ENCODE measurements around the gene SLAMF1. TPM values are rescaled to one million over a fixed set of nuclear protein-coding genes. Genes with fewer than 3 reads are reported as not detected.
A peak's percentile ranks its signal among the peaks of the same experiment; 100 is the strongest.

SLAMF1 gene
- total RNA-seq, 5 donors from 2014 or later (not counting 1 experiment from before 2014, with no cell fraction given): 19.4 to 38.7 (median 30.7) TPM

- Histone ChIP-seq H3K4me3 (ENCODE audit: control insufficient read depth in 1 of 2, extremely low read depth in 1 of 2, low read length in 1 of 2) (no peak overlapping the region), H3K4me1 (ENCODE audit: control insufficient read depth in 1 of 2, extremely low read depth in 1 of 2, insufficient read depth in 2 of 2, low read length in 2 of 2) (peaks cover 6 to 26% of the 10 kb centered on the region in 2 experiments), H3K36me3 (ENCODE audit: control insufficient read depth in 2 of 2, extremely low read depth in 1 of 2, insufficient read depth in 1 of 2, low read length in 1 of 2) (peaks cover 0 to 48% of the 10 kb centered on the region in 2 donors), H3K27ac (ENCODE audit: low read length) (no peak overlapping the region), H3K27me3 (replicated peaks in 1 of 2; ENCODE audit: control insufficient read depth in 2 of 2, extremely low read depth in 1 of 2, insufficient read depth in 2 of 2, low read length in 1 of 2) (no peaks in the 10 kb centered on the region), H3K9me3 (peaks cover 4% of the 10 kb centered on the region)
- Mint-ChIP-seq H3K27me3 (no peaks in the 10 kb centered on the region), H3K9me3 (peaks cover 4 to 8% (median 7%) of the 10 kb centered on the region in 3 donors), H3K4me1 (peaks cover 29 to 58% (median 48%) of the 10 kb centered on the region in 3 donors), H3K27ac (peak overlapping the region; percentile 83 to 88), H3K4me3 (no peak overlapping the region), H3K36me3 (peaks cover 46% of the 10 kb centered on the region)
- ATAC-seq (replicated peaks in 1 of 4) (no peak), DNase-seq (no peak)
- POLR2A ChIA-PET: no interaction called here
- CTCF ChIA-PET: interaction anchor here (0.5 to 2.2 kb wide), 15 partner anchors 10 to 419 kb away, joined by 3 to 9 read pairs (median 3); partner anchors contain the start of gene CASQ1 (in 1 of the 2)
Observed at GRCh38 chr1:160608941-160609340, 37.9 kb downstream of the SLAMF1 start.

- DNase-seq (no peak), ATAC-seq (replicated peaks in 1 of 4) (no peak)
- peaks cover 4% of the 10 kb centered on the region for H3K9me3 ChIP-seq
- peak overlapping the region; percentile 83 to 88 for H3K27ac Mint-ChIP-seq
- no peak overlapping the region for H3K4me3 ChIP-seq (ENCODE audit: control insufficient read depth in 1 of 2, extremely low read depth in 1 of 2, low read length in 1 of 2)
- 60% methylated on average over 1 of the region's 2 CpGs for WGBS (ENCODE audit: insufficient coverage)
- H3K27me3 Mint-ChIP-seq: no peaks in the 10 kb centered on the region
- H3K36me3 ChIP-seq (ENCODE audit: control insufficient read depth in 2 of 2, extremely low read depth in 1 of 2, insufficient read depth in 1 of 2, low read length in 1 of 2): peaks cover 0 to 48% of the 10 kb centered on the region in 2 donors
- no peak overlapping the region for H3K4me3 Mint-ChIP-seq
- POLR2A ChIA-PET: interaction anchor here in 1 of 2 donors (0.6 kb wide), 1 partner anchor 265 kb away, joined by 4 read pairs; no protein-coding TSS in a partner anchor
- peaks cover 6 to 26% of the 10 kb centered on the region in 2 experiments for H3K4me1 ChIP-seq (ENCODE audit: control insufficient read depth in 1 of 2, extremely low read depth in 1 of 2, insufficient read depth in 2 of 2, low read length in 2 of 2)
- no peaks in the 10 kb centered on the region for H3K27me3 ChIP-seq (replicated peaks in 1 of 2; ENCODE audit: control insufficient read depth in 2 of 2, extremely low read depth in 1 of 2, insufficient read depth in 2 of 2, low read length in 1 of 2)
- peaks cover 4 to 12% (median 9%) of the 10 kb centered on the region in 3 donors for H3K9me3 Mint-ChIP-seq
- H3K27ac ChIP-seq (ENCODE audit: low read length): no peak overlapping the region
- peaks cover 25 to 55% (median 48%) of the 10 kb centered on the region in 3 donors for H3K4me1 Mint-ChIP-seq
- peaks cover 48% of the 10 kb centered on the region for H3K36me3 Mint-ChIP-seq
- CTCF ChIA-PET: interaction anchor here (0.6 to 2.2 kb wide), 12 partner anchors 10 to 418 kb away, joined by 3 to 9 read pairs (median 3); partner anchors contain the start of gene CASQ1 (in 1 of the 2)
Observed at GRCh38 chr1:160608514-160608913, 38.3 kb downstream of the SLAMF1 start.

GRCh38 chr1:160608057-160608456 is 38.8 kb downstream of the SLAMF1 start:
- H3K36me3 ChIP-seq (ENCODE audit: control insufficient read depth in 2 of 2, extremely low read depth in 1 of 2, insufficient read depth in 1 of 2, low read length in 1 of 2): peaks cover 0 to 48% of the 10 kb centered on the region in 2 donors
- H3K27ac ChIP-seq (ENCODE audit: low read length): peak overlapping the region; percentile 28
- ChIA-PET CTCF (interaction anchor here (0.9 to 2.2 kb wide), 8 partner anchors 10 to 68 kb away, joined by 3 to 9 read pairs (median 3); no protein-coding TSS in a partner anchor), POLR2A (interaction anchor here in 1 of 2 donors (0.6 kb wide), 1 partner anchor 264 kb away, joined by 4 read pairs; no protein-coding TSS in a partner anchor)
- no peak for ATAC-seq (replicated peaks in 1 of 4)
- no peak for DNase-seq
- Mint-ChIP-seq H3K36me3 (peaks cover 48% of the 10 kb centered on the region), H3K4me3 (no peak overlapping the region), H3K27me3 (no peaks in the 10 kb centered on the region), H3K9me3 (peaks cover 4 to 17% (median 11%) of the 10 kb centered on the region in 3 donors), H3K4me1 (peaks cover 25 to 52% (median 48%) of the 10 kb centered on the region in 3 donors), H3K27ac (peak overlapping the region; percentile 88 to 90)
- WGBS (ENCODE audit: insufficient coverage): 62% methylated on average over 3 of the region's 6 CpGs
- peaks cover 6 to 26% of the 10 kb centered on the region in 2 experiments for H3K4me1 ChIP-seq (ENCODE audit: control insufficient read depth in 1 of 2, extremely low read depth in 1 of 2, insufficient read depth in 2 of 2, low read length in 2 of 2)
- H3K4me3 ChIP-seq (ENCODE audit: control insufficient read depth in 1 of 2, extremely low read depth in 1 of 2, low read length in 1 of 2): no peak overlapping the region
- peaks cover 4% of the 10 kb centered on the region for H3K9me3 ChIP-seq
- no peaks in the 10 kb centered on the region for H3K27me3 ChIP-seq (replicated peaks in 1 of 2; ENCODE audit: control insufficient read depth in 2 of 2, extremely low read depth in 1 of 2, insufficient read depth in 2 of 2, low read length in 1 of 2)

- Histone ChIP-seq H3K27me3 (replicated peaks in 1 of 2; ENCODE audit: control insufficient read depth in 2 of 2, extremely low read depth in 1 of 2, insufficient read depth in 2 of 2, low read length in 1 of 2) (no peaks in the 10 kb centered on the region), H3K9me3 (peaks cover 4% of the 10 kb centered on the region), H3K27ac (ENCODE audit: low read length) (peak overlapping the region; percentile 28), H3K4me3 (ENCODE audit: control insufficient read depth in 1 of 2, extremely low read depth in 1 of 2, low read length in 1 of 2) (no peak overlapping the region), H3K4me1 (ENCODE audit: control insufficient read depth in 1 of 2, extremely low read depth in 1 of 2, insufficient read depth in 2 of 2, low read length in 2 of 2) (peaks cover 6 to 26% of the 10 kb centered on the region in 2 experiments), H3K36me3 (ENCODE audit: control insufficient read depth in 2 of 2, extremely low read depth in 1 of 2, insufficient read depth in 1 of 2, low read length in 1 of 2) (peaks cover 0 to 45% of the 10 kb centered on the region in 2 donors)
- Mint-ChIP-seq H3K9me3 (peaks cover 6 to 20% (median 14%) of the 10 kb centered on the region in 3 donors), H3K4me1 (peaks cover 25 to 50% (median 48%) of the 10 kb centered on the region in 3 donors), H3K27ac (peak overlapping the region; percentile 88 to 90), H3K27me3 (no peaks in the 10 kb centered on the region), H3K4me3 (no peak overlapping the region), H3K36me3 (peaks cover 48% of the 10 kb centered on the region)
- ATAC-seq (replicated peaks in 1 of 4): no peak
- WGBS (ENCODE audit: insufficient coverage): no CpG with 5 or more reads among the region's 1 CpG
- no peak for DNase-seq
- ChIA-PET POLR2A (no interaction called here), CTCF (interaction anchor here (0.9 to 2.7 kb wide), 11 partner anchors 27 to 268 kb away, joined by 3 to 15 read pairs (median 4); no protein-coding TSS in a partner anchor)
Observed at GRCh38 chr1:160607672-160608032, 39.2 kb downstream of the SLAMF1 start.

GRCh38 chr1:160607011-160607671 is 39.7 kb downstream of the SLAMF1 start:
- Mint-ChIP-seq H3K36me3 (peaks cover 44% of the 10 kb centered on the region), H3K9me3 (peaks cover 6 to 23% (median 14%) of the 10 kb centered on the region in 3 donors), H3K27ac (peak overlapping the region; percentile 88 to 90), H3K4me3 (peak overlapping the region in 1 of 3 donors; percentile 60), H3K27me3 (no peaks in the 10 kb centered on the region), H3K4me1 (peaks cover 25 to 48% (median 48%) of the 10 kb centered on the region in 3 donors)
- DNase-seq: peak in 33 of 35 experiments; percentile 24 to 89 (median 61)
- ATAC-seq (replicated peaks in 1 of 4): peak; percentile 86 to 98 (median 94)
- Histone ChIP-seq H3K4me3 (ENCODE audit: control insufficient read depth in 1 of 2, extremely low read depth in 1 of 2, low read length in 1 of 2) (no peak overlapping the region), H3K9me3 (peaks cover 4% of the 10 kb centered on the region), H3K27me3 (replicated peaks in 1 of 2; ENCODE audit: control insufficient read depth in 2 of 2, extremely low read depth in 1 of 2, insufficient read depth in 2 of 2, low read length in 1 of 2) (no peaks in the 10 kb centered on the region), H3K27ac (ENCODE audit: low read length) (peak overlapping the region; percentile 34), H3K4me1 (ENCODE audit: control insufficient read depth in 1 of 2, extremely low read depth in 1 of 2, insufficient read depth in 2 of 2, low read length in 2 of 2) (peaks cover 6 to 26% of the 10 kb centered on the region in 2 experiments), H3K36me3 (ENCODE audit: control insufficient read depth in 2 of 2, extremely low read depth in 1 of 2, insufficient read depth in 1 of 2, low read length in 1 of 2) (peaks cover 0 to 40% of the 10 kb centered on the region in 2 donors)
- WGBS (ENCODE audit: insufficient coverage): 0% methylated on average over 1 of the region's 3 CpGs
- CTCF ChIA-PET: interaction anchor here (0.6 to 2.7 kb wide), 20 partner anchors 16 to 268 kb away, joined by 3 to 15 read pairs (median 4); no protein-coding TSS in a partner anchor
- POLR2A ChIA-PET: interaction anchor here in 1 of 2 donors (0.7 kb wide), 1 partner anchor 163 kb away, joined by 3 read pairs; no protein-coding TSS in a partner anchor

- H3K27ac Mint-ChIP-seq: peak overlapping the region; percentile 88 to 90
- H3K4me3 ChIP-seq (ENCODE audit: control insufficient read depth in 1 of 2, extremely low read depth in 1 of 2, low read length in 1 of 2): no peak overlapping the region
- no peaks in the 10 kb centered on the region for H3K27me3 ChIP-seq (replicated peaks in 1 of 2; ENCODE audit: control insufficient read depth in 2 of 2, extremely low read depth in 1 of 2, insufficient read depth in 2 of 2, low read length in 1 of 2)
- no CpG with 5 or more reads among the region's 1 CpG for WGBS (ENCODE audit: insufficient coverage)
- H3K27me3 Mint-ChIP-seq: no peaks in the 10 kb centered on the region
- ATAC-seq (replicated peaks in 1 of 4): peak in 1 of 4 experiments; percentile 7
- H3K36me3 Mint-ChIP-seq: peaks cover 49% of the 10 kb centered on the region
- H3K9me3 Mint-ChIP-seq: peaks cover 9 to 28% (median 18%) of the 10 kb centered on the region in 3 donors
- ChIA-PET POLR2A (interaction anchor here in 1 of 2 donors (0.7 kb wide), 1 partner anchor 163 kb away, joined by 3 read pairs; no protein-coding TSS in a partner anchor), CTCF (interaction anchor here (0.6 to 2.7 kb wide), 21 partner anchors 16 to 267 kb away, joined by 3 to 15 read pairs (median 4); no protein-coding TSS in a partner anchor)
- peaks cover 4% of the 10 kb centered on the region for H3K9me3 ChIP-seq
- H3K4me1 ChIP-seq (ENCODE audit: control insufficient read depth in 1 of 2, extremely low read depth in 1 of 2, insufficient read depth in 2 of 2, low read length in 2 of 2): peaks cover 6 to 26% of the 10 kb centered on the region in 2 experiments
- H3K27ac ChIP-seq (ENCODE audit: low read length): peak overlapping the region; percentile 34
- peaks cover 0 to 35% of the 10 kb centered on the region in 2 donors for H3K36me3 ChIP-seq (ENCODE audit: control insufficient read depth in 2 of 2, extremely low read depth in 1 of 2, insufficient read depth in 1 of 2, low read length in 1 of 2)
- peak overlapping the region in 1 of 3 donors; percentile 60 for H3K4me3 Mint-ChIP-seq
- no peak for DNase-seq
- H3K4me1 Mint-ChIP-seq: peaks cover 25 to 48% (median 48%) of the 10 kb centered on the region in 3 donors
Observed at GRCh38 chr1:160606611-160607010, 40.2 kb downstream of the SLAMF1 start.
